ENCODE data around the gene AQR.
"Not testable (repeated sequence)": the region's sequence is repeated elsewhere in the genome, so short reads cannot be mapped to it uniquely, and the experiment has no call there.

AQR gene

GRCh38 chr15:34942363-34942762 lies 27.2 kb downstream of the AQR start:
- no peak for DNase-seq (ENCODE audit: low read depth)
- no peak overlapping the region for H3K4me3 ChIP-seq (ENCODE audit: low read depth, low read length)
- TF ChIP-seq CTCF (IDR thresholded peaks at IDR 0.05; ENCODE audit: insufficient read depth, low read depth, low read length, missing control alignments) = no peak

GRCh38 chr15:34941831-34942230 lies 27.7 kb downstream of the AQR start:
- no peak overlapping the region for H3K4me3 ChIP-seq (ENCODE audit: low read depth, low read length)
- DNase-seq (ENCODE audit: low read depth) = no peak
- TF ChIP-seq CTCF (IDR thresholded peaks at IDR 0.05; ENCODE audit: insufficient read depth, low read depth, low read length, missing control alignments) = no peak

GRCh38 chr15:34941185-34941698 lies 28.3 kb downstream of the AQR start:
- TF ChIP-seq CTCF (IDR thresholded peaks at IDR 0.05; ENCODE audit: insufficient read depth, low read depth, low read length, missing control alignments) = no peak
- H3K4me3 ChIP-seq (ENCODE audit: low read depth, low read length) = no peak overlapping the region

GRCh38 chr15:34933432-34933975 lies 36.0 kb downstream of the AQR start:
- no peak for TF ChIP-seq CTCF (IDR thresholded peaks at IDR 0.05; ENCODE audit: insufficient read depth, low read depth, low read length, missing control alignments)
- DNase-seq (ENCODE audit: low read depth) = no peak
- no peak overlapping the region for H3K4me3 ChIP-seq (ENCODE audit: low read depth, low read length)

More at GRCh38 chr15:34941185-34941698, 28.3 kb downstream of the AQR start:
- no peak for DNase-seq (ENCODE audit: low read depth)

GRCh38 chr15:34928349-34928748 lies 41.2 kb downstream of the AQR start:
- not testable (repeated sequence) for DNase-seq (ENCODE audit: low read depth); H3K4me3 ChIP-seq (ENCODE audit: low read depth, low read length)

- no peak for DNase-seq (ENCODE audit: low read depth)
- H3K4me3 ChIP-seq (ENCODE audit: low read depth, low read length) = no peak overlapping the region
- TF ChIP-seq CTCF (IDR thresholded peaks at IDR 0.05; ENCODE audit: insufficient read depth, low read depth, low read length, missing control alignments) = no peak
Observed at GRCh38 chr15:34927726-34928125, 41.8 kb downstream of the AQR start.

- H3K4me3 ChIP-seq (ENCODE audit: low read depth, low read length) = no peak overlapping the region
- TF ChIP-seq CTCF (IDR thresholded peaks at IDR 0.05; ENCODE audit: insufficient read depth, low read depth, low read length, missing control alignments) = no peak
- no peak for DNase-seq (ENCODE audit: low read depth)
Observed at GRCh38 chr15:34914317-34914716, 55.2 kb downstream of the AQR start.

Data from GM12865 (cell line).